ENCODE measurements around the gene TMC6.

TMC6 gene

DNA sequence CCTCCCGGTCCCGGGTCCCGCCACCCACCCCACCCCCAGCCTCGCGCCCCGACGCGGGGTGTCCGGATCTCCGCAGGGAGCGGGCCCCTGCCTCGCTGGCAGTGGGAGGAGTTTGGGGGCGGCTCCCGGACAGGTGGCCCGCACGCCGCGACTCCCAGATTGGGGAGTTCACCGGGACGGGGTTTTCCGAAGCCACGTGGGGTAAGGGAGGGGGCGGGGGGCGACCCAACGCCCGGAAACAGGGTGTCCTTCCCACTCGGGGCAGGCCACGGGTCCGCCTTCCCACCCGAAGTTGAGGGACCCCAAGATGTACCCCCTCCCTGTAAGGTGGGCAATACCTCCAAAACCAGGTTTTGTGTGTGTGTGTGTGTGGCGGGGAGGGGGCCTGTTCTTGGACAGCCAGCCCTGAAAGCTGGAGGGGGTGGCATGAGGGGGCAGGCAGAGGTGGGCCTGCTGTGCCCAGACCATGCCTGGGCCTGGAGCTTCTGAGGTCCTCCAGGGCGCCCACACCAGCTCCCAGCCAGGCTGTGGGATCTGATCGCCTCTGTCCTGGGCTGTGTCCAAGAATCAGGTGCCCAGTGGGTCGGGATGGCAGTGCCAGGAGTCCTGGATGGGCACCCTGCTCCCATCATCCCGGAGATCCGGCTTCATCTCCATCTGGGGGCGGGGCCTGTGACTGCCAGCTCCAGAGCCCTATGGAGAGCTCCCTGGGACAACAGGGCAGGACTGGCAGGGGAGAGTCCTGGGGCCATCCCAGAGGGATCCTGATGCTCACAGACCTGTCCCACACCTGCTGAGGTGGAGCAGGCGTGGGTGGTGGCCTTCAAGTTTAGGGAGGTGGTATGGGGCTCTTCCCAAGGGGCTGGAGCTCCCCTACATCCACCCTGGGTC, 40.6 kb upstream of the TMC6 start:
- Histone ChIP-seq H3K4me3 (ENCODE audit: low read depth in 1 of 2, low read length in 2 of 2) (peak overlapping the region; percentile 65 to 79), H3K36me3 (ENCODE audit: control insufficient read depth in 1 of 2, insufficient read depth in 2 of 2, low read length in 2 of 2) (no peaks in the 10 kb centered on the region), H3K27me3 (ENCODE audit: low read depth, low read length) (no peaks in the 10 kb centered on the region), H3K9me3 (ENCODE audit: control insufficient read depth in 1 of 2, low read length in 2 of 2) (no peaks in the 10 kb centered on the region), H3K4me1 (ENCODE audit: control insufficient read depth in 1 of 2, insufficient read depth in 2 of 2, low read length in 2 of 2) (peaks cover 13 to 44% of the 10 kb centered on the region in 2 donors), H3K27ac (ENCODE audit: low read length) (peak overlapping the region; percentile 56)

- Histone ChIP-seq H3K4me1 (ENCODE audit: control insufficient read depth in 1 of 2, insufficient read depth in 2 of 2, low read length in 2 of 2) (peaks cover 9 to 36% of the 10 kb centered on the region in 2 donors), H3K9me3 (ENCODE audit: control insufficient read depth in 1 of 2, low read length in 2 of 2) (no peaks in the 10 kb centered on the region), H3K27ac (ENCODE audit: low read length) (peak within 1 kb of the TSS; percentile 56), H3K4me3 (ENCODE audit: low read depth in 1 of 2, low read length in 2 of 2) (peak within 1 kb of the TSS; percentile 65 to 79), H3K27me3 (ENCODE audit: low read depth, low read length) (no peaks in the 10 kb centered on the region), H3K36me3 (ENCODE audit: control insufficient read depth in 1 of 2, insufficient read depth in 2 of 2, low read length in 2 of 2) (no peaks in the 10 kb centered on the region)
Observed at GRCh38 chr17:78168242-78168902, 39.8 kb upstream of the TMC6 start, which contains the start of gene SYNGR2. Gene SYNGR2 (plus strand): TSS chr17:78168581. CDS start chr17:78168617, 36 bp downstream.

- Histone ChIP-seq H3K27ac (ENCODE audit: low read length) (no peak overlapping the region), H3K4me3 (ENCODE audit: low read depth in 1 of 2, low read length in 2 of 2) (no peak overlapping the region), H3K9me3 (ENCODE audit: control insufficient read depth in 1 of 2, low read length in 2 of 2) (no peaks in the 10 kb centered on the region), H3K4me1 (ENCODE audit: control insufficient read depth in 1 of 2, insufficient read depth in 2 of 2, low read length in 2 of 2) (peaks cover 0 to 17% of the 10 kb centered on the region in 2 donors), H3K36me3 (ENCODE audit: control insufficient read depth in 1 of 2, insufficient read depth in 2 of 2, low read length in 2 of 2) (no peaks in the 10 kb centered on the region), H3K27me3 (ENCODE audit: low read depth, low read length) (no peaks in the 10 kb centered on the region)
Observed at GRCh38 chr17:78166416-78166815, 37.9 kb upstream of the TMC6 start.

DNA sequence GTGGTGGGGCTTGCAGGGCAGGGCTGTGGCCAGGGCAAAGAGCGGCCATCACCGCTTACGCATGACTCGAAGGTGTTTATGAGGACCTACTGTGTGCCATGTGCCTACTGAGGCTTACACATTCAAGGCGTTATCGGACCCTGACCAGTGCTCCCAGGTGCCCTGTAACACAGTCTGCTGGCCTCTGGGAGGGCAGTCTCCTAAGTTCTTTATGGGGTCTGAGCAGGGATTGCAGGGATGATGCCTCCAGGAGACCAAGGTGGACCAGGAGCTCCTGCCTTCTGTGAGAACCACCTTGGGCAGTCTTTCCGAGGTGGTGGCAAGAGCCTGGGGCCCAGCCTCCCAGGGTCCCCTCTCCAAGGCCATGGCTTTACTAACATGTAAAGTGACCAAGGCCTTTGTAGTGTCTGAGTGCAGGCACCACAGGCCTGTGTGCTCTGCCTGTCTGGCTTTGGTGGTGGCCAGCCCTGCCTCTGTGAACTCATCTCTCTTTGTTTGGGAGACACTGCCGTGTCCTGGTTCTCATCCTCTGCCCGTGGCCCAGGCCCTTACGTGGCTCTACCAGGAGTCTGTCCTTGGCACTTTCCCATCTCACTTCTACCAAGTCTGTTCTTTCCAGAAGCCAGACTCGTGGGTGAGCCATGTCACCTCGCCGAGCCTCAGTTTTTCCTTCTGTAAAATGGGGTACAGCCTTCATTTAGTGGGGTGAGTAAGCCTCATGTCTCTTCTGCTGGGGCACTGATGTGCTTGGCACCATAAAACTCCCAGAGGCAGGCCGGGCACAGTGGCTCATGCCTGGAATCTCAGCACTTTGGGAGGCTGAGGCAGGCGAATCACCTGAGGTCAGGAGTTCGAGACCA, 36.4 kb upstream of the TMC6 start:
- Histone ChIP-seq H3K27ac (ENCODE audit: low read length) (no peak overlapping the region), H3K36me3 (ENCODE audit: control insufficient read depth in 1 of 2, insufficient read depth in 2 of 2, low read length in 2 of 2) (no peaks in the 10 kb centered on the region), H3K4me3 (ENCODE audit: low read depth in 1 of 2, low read length in 2 of 2) (no peak overlapping the region), H3K4me1 (ENCODE audit: control insufficient read depth in 1 of 2, insufficient read depth in 2 of 2, low read length in 2 of 2) (peaks cover 0 to 10% of the 10 kb centered on the region in 2 donors), H3K27me3 (ENCODE audit: low read depth, low read length) (no peaks in the 10 kb centered on the region), H3K9me3 (ENCODE audit: control insufficient read depth in 1 of 2, low read length in 2 of 2) (no peaks in the 10 kb centered on the region)

- Histone ChIP-seq H3K9me3 (ENCODE audit: control insufficient read depth in 1 of 2, low read length in 2 of 2) (no peaks in the 10 kb centered on the region), H3K4me1 (ENCODE audit: control insufficient read depth in 1 of 2, insufficient read depth in 2 of 2, low read length in 2 of 2) (peaks cover 0 to 1% of the 10 kb centered on the region in 2 donors), H3K27me3 (ENCODE audit: low read depth, low read length) (no peaks in the 10 kb centered on the region), H3K4me3 (ENCODE audit: low read depth in 1 of 2, low read length in 2 of 2) (no peak overlapping the region), H3K36me3 (ENCODE audit: control insufficient read depth in 1 of 2, insufficient read depth in 2 of 2, low read length in 2 of 2) (no peaks in the 10 kb centered on the region), H3K27ac (ENCODE audit: low read length) (no peak overlapping the region)
Observed at GRCh38 chr17:78163881-78164747, 35.6 kb upstream of the TMC6 start.

DNA sequence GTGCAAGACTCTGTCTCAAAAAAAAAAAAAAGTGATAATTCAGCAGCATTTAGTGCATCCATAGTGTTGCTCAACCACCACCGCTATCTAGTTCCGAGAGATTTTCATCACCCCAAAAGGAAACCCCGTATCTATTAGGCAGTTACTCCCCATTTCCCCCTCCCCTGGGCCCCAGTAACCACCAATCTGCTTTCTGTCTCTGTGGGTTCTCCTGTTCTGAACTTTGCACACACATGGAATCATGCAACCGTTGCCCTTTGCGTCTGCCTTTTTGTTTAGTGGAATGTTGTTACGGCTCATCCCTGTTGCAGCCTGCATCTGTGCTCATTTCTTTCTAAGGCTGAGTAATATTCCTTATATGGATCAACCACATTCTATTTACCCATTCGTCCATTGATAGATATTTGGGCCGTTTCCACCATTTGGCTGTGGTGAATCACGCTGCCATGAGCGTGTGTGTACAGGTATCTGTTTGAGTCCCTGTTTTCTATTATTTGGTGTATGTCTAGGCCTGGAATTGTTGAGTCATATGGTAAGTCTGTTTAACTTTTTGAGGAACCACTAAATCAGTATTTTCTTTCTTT, 31.1 kb upstream of the TMC6 start:
- Histone ChIP-seq H3K9me3 (ENCODE audit: control insufficient read depth in 1 of 2, low read length in 2 of 2) (no peaks in the 10 kb centered on the region), H3K4me1 (ENCODE audit: control insufficient read depth in 1 of 2, insufficient read depth in 2 of 2, low read length in 2 of 2) (no peaks in the 10 kb centered on the region), H3K27ac (ENCODE audit: low read length) (no peak overlapping the region)

DNA sequence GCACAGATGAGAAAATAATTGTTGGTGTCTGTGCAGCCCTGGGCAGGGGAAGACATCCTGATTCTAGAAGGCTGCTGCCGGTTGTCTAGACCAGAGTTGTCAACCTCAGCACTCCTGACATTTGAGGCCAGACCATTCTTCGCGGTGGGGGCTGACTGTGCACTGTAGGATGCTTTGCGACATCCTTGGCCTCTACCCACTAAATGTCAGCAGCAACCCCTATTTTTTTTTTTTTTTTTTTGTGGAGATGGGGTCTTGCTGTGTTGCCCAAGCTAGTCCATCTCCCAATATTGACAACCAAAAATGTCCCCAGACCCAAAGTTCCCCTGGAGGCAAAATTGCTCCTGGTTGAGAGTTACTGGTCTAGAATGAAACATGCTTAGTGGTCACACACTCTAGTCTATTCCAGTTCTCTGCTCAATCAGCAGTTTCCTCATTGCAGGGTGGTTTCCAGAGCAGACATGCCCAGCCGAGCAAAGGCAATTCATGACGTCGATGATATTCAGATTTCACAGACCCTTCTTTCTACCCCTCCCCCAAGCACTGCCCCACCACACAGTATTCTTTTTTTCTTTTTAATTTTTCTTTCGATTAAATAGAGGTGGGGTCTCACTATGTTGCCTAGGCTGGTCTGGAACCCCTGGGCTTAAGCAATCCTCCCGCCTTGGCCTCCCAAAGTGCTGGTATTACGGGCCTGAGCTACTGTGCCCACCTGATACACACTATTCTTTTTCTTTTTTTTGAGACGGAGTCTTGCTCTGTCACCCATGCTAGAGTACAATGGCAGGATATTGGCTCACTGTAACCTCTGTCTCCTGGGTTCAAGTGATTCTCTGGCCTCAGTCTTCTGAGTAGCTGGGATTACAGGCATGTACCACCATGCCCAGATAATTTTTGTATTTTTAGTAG, 26.6 kb upstream of the TMC6 start:
- no peaks in the 10 kb centered on the region for H3K27me3 ChIP-seq (ENCODE audit: low read depth, low read length)
- no peak overlapping the region for H3K27ac ChIP-seq (ENCODE audit: low read length)
- no peaks in the 10 kb centered on the region for H3K9me3 ChIP-seq (ENCODE audit: control insufficient read depth in 1 of 2, low read length in 2 of 2)
- no peaks in the 10 kb centered on the region for H3K4me1 ChIP-seq (ENCODE audit: control insufficient read depth in 1 of 2, insufficient read depth in 2 of 2, low read length in 2 of 2)
- no peak overlapping the region for H3K4me3 ChIP-seq (ENCODE audit: low read depth in 1 of 2, low read length in 2 of 2)
- H3K36me3 ChIP-seq (ENCODE audit: control insufficient read depth in 1 of 2, insufficient read depth in 2 of 2, low read length in 2 of 2): no peaks in the 10 kb centered on the region

More for the DNA sequence above, 31.1 kb upstream of the TMC6 start:
- Histone ChIP-seq H3K36me3 (ENCODE audit: control insufficient read depth in 1 of 2, insufficient read depth in 2 of 2, low read length in 2 of 2) (no peaks in the 10 kb centered on the region), H3K4me3 (ENCODE audit: low read depth in 1 of 2, low read length in 2 of 2) (no peak overlapping the region), H3K27me3 (ENCODE audit: low read depth, low read length) (no peaks in the 10 kb centered on the region)

DNA sequence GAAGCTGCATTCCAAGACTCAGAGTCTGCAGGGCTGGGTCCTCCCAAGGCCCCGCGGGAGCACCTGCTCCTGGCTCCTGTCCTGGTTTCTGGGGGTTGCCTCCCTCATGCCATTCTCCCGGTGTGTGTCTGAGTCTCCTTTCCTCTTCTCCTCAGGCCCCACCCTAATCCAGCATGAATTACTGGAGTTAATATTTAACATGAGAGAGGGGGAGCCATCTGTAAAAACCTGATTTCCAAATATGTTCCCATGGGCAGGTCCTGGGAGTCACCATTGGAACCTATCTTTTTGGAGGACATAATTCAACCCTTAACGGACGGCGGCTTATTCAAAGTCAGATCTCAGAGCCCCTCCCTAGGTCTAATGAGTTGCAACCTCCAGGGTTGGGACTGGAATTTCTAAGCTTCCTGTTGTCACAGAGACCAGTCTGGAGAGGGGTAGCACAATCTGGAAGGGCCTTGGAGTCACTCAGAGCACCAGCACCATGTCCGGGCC, 23.0 kb upstream of the TMC6 start:
- no peaks in the 10 kb centered on the region for H3K4me1 ChIP-seq (ENCODE audit: control insufficient read depth in 1 of 2, insufficient read depth in 2 of 2, low read length in 2 of 2)
- no peaks in the 10 kb centered on the region for H3K36me3 ChIP-seq (ENCODE audit: control insufficient read depth in 1 of 2, insufficient read depth in 2 of 2, low read length in 2 of 2)
- H3K27ac ChIP-seq (ENCODE audit: low read length): no peak overlapping the region
- H3K27me3 ChIP-seq (ENCODE audit: low read depth, low read length): no peaks in the 10 kb centered on the region
- H3K9me3 ChIP-seq (ENCODE audit: control insufficient read depth in 1 of 2, low read length in 2 of 2): no peaks in the 10 kb centered on the region
- no peak overlapping the region for H3K4me3 ChIP-seq (ENCODE audit: low read depth in 1 of 2, low read length in 2 of 2)

- Histone ChIP-seq H3K9me3 (ENCODE audit: control insufficient read depth in 1 of 2, low read length in 2 of 2) (no peaks in the 10 kb centered on the region), H3K27ac (ENCODE audit: low read length) (no peak overlapping the region), H3K36me3 (ENCODE audit: control insufficient read depth in 1 of 2, insufficient read depth in 2 of 2, low read length in 2 of 2) (no peaks in the 10 kb centered on the region), H3K4me1 (ENCODE audit: control insufficient read depth in 1 of 2, insufficient read depth in 2 of 2, low read length in 2 of 2) (peaks cover 14 to 27% of the 10 kb centered on the region in 2 donors), H3K4me3 (ENCODE audit: low read depth in 1 of 2, low read length in 2 of 2) (no peak overlapping the region), H3K27me3 (ENCODE audit: low read depth, low read length) (no peaks in the 10 kb centered on the region)
Observed at GRCh38 chr17:78148286-78149016, 19.9 kb upstream of the TMC6 start.
